ENCODE data around the gene EOGT.

DNA sequence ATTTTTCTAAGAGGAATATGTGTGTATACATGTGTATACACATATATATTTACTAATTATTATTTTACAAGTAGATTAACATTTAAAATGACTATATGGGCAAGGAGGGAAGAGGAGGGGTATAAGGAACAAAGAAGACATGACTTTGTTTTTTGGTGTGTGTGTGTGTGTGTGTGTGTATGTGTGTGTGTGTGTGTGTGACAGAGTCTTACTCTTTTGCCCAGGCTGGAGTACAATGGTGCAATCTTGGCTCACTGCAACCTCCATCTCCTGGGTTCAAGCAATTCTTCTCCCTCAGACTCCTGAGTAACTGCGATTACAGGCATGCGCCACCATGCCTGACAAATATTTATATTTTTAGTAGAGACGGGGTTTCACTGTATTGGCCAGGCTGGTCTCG is 2.6 kb upstream of the EOGT start:
- TF ChIP-seq, protein P1, sequence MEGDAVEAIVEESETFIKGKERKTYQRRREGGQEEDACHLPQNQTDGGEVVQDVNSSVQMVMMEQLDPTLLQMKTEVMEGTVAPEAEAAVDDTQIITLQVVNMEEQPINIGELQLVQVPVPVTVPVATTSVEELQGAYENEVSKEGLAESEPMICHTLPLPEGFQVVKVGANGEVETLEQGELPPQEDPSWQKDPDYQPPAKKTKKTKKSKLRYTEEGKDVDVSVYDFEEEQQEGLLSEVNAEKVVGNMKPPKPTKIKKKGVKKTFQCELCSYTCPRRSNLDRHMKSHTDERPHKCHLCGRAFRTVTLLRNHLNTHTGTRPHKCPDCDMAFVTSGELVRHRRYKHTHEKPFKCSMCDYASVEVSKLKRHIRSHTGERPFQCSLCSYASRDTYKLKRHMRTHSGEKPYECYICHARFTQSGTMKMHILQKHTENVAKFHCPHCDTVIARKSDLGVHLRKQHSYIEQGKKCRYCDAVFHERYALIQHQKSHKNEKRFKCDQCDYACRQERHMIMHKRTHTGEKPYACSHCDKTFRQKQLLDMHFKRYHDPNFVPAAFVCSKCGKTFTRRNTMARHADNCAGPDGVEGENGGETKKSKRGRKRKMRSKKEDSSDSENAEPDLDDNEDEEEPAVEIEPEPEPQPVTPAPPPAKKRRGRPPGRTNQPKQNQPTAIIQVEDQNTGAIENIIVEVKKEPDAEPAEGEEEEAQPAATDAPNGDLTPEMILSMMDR (IDR thresholded peaks at IDR 0.05) = no peak
- TF ChIP-seq POLR2A (IDR thresholded peaks at IDR 0.05) = no peak
